Measurements from ENCODE around the gene LMNTD1. TPM values are rescaled to one million over a fixed set of nuclear protein-coding genes. Genes with fewer than 3 reads are reported as not detected.

Gene LMNTD1
- total and polyA plus RNA-seq, 10 of the 15 experiments (the other 5 are each of a cell fraction or from before 2014, with no cell fraction given) = not detected

DNA sequence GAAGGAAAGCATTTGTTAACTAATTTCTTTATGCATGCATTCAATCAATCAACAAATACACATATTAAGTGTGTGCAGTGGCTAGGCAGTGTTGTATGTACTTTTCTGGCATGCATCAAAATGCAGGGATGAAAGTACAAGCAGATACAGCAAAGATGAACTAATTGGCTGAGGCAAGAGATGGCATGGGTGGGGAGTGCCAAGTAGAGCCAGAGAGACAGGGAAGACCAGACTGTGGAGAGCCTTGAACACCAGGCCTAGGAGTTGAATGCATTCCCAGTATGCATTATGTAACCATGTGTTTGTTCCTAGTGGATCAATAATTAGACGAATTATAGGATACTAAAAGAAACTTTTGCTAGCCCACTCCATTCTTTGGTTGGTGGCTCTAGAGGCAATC, 17.3 kb upstream of the LMNTD1 start:
- ChIA-PET RAD21 (ENCODE audit: unreplicated experiment) (no interaction called here), POLR2A (no interaction called here), CTCF (no interaction called here), SMC1A (ENCODE audit: uncharacterized antibody, unreplicated experiment) (no interaction called here)
- in situ Hi-C loops (cut with MboI) = no loop called here
- DNase-seq (ENCODE audit: low read depth, low spot score) = no peak
- H3K36me3 ChIP-seq (ENCODE audit: control insufficient read depth in 2 of 2, insufficient read depth in 2 of 2, low read length in 1 of 2) = no peaks in the 10 kb centered on the region
- no TSS peak for BruUV-seq (replicated peaks)
- ATAC-seq = no peak
- no peaks in the 10 kb centered on the region for H3K4me1 ChIP-seq (ENCODE audit: control insufficient read depth, insufficient read depth, low read length)
- H3K4me2 ChIP-seq (ENCODE audit: control insufficient read depth, insufficient read depth) = no peak overlapping the region
- WGBS (ENCODE audit: insufficient coverage, insufficient replicate concordance, low lambda C conversion rate, missing lambda C conversion rate) = 19% methylated on average over 1 of the region's 1 CpG
- no peak overlapping the region for H3K27ac ChIP-seq (ENCODE audit: control insufficient read depth, insufficient read depth)
- no peak overlapping the region for H2AFZ ChIP-seq (ENCODE audit: control insufficient read depth, low read depth, low read length)
- TF ChIP-seq NFIC (IDR thresholded peaks at IDR 0.05; ENCODE audit: low read depth, low read length) (no peak), MTA3 (IDR thresholded peaks at IDR 0.05; ENCODE audit: borderline replicate concordance, low read length) (no peak), YBX1 (IDR thresholded peaks at IDR 0.05) (no peak), MYB (IDR thresholded peaks at IDR 0.05; ENCODE audit: borderline replicate concordance, low read depth, low read length) (no peak), CREB1 (IDR thresholded peaks at IDR 0.05; ENCODE audit: low read depth) (no peak), SRF (IDR thresholded peaks at IDR 0.05; ENCODE audit: low read depth in 2 of 2, low read length in 2 of 2) (no peak), ZNF274 (IDR thresholded peaks at IDR 0.05; ENCODE audit: insufficient read depth, insufficient read length) (no peak), MYC (IDR thresholded peaks at IDR 0.05; ENCODE audit: insufficient read depth, insufficient read length, insufficient replicate concordance, low read length, severe bottlenecking) (no peak), HDGF (IDR thresholded peaks at IDR 0.05) (no peak)
- TF ChIP-seq, protein P1, sequence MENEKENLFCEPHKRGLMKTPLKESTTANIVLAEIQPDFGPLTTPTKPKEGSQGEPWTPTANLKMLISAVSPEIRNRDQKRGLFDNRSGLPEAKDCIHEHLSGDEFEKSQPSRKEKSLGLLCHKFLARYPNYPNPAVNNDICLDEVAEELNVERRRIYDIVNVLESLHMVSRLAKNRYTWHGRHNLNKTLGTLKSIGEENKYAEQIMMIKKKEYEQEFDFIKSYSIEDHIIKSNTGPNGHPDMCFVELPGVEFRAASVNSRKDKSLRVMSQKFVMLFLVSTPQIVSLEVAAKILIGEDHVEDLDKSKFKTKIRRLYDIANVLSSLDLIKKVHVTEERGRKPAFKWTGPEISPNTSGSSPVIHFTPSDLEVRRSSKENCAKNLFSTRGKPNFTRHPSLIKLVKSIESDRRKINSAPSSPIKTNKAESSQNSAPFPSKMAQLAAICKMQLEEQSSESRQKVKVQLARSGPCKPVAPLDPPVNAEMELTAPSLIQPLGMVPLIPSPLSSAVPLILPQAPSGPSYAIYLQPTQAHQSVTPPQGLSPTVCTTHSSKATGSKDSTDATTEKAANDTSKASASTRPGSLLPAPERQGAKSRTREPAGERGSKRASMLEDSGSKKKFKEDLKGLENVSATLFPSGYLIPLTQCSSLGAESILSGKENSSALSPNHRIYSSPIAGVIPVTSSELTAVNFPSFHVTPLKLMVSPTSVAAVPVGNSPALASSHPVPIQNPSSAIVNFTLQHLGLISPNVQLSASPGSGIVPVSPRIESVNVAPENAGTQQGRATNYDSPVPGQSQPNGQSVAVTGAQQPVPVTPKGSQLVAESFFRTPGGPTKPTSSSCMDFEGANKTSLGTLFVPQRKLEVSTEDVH (IDR thresholded peaks at IDR 0.05; ENCODE audit: low read depth, partially characterized antibody) = no peak
- TF ChIP-seq, protein P2, sequence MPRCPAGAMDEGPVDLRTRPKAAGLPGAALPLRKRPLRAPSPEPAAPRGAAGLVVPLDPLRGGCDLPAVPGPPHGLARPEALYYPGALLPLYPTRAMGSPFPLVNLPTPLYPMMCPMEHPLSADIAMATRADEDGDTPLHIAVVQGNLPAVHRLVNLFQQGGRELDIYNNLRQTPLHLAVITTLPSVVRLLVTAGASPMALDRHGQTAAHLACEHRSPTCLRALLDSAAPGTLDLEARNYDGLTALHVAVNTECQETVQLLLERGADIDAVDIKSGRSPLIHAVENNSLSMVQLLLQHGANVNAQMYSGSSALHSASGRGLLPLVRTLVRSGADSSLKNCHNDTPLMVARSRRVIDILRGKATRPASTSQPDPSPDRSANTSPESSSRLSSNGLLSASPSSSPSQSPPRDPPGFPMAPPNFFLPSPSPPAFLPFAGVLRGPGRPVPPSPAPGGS (IDR thresholded peaks at IDR 0.05; ENCODE audit: borderline replicate concordance, insufficient read depth, low read depth, low read length, poor library complexity, severe bottlenecking) = no peak
- TF ChIP-seq, protein P3, sequence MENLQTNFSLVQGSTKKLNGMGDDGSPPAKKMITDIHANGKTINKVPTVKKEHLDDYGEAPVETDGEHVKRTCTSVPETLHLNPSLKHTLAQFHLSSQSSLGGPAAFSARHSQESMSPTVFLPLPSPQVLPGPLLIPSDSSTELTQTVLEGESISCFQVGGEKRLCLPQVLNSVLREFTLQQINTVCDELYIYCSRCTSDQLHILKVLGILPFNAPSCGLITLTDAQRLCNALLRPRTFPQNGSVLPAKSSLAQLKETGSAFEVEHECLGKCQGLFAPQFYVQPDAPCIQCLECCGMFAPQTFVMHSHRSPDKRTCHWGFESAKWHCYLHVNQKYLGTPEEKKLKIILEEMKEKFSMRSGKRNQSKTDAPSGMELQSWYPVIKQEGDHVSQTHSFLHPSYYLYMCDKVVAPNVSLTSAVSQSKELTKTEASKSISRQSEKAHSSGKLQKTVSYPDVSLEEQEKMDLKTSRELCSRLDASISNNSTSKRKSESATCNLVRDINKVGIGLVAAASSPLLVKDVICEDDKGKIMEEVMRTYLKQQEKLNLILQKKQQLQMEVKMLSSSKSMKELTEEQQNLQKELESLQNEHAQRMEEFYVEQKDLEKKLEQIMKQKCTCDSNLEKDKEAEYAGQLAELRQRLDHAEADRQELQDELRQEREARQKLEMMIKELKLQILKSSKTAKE (IDR thresholded peaks at IDR 0.05; ENCODE audit: low read depth, poor library complexity, severe bottlenecking) = no peak
- TF ChIP-seq, protein P4, sequence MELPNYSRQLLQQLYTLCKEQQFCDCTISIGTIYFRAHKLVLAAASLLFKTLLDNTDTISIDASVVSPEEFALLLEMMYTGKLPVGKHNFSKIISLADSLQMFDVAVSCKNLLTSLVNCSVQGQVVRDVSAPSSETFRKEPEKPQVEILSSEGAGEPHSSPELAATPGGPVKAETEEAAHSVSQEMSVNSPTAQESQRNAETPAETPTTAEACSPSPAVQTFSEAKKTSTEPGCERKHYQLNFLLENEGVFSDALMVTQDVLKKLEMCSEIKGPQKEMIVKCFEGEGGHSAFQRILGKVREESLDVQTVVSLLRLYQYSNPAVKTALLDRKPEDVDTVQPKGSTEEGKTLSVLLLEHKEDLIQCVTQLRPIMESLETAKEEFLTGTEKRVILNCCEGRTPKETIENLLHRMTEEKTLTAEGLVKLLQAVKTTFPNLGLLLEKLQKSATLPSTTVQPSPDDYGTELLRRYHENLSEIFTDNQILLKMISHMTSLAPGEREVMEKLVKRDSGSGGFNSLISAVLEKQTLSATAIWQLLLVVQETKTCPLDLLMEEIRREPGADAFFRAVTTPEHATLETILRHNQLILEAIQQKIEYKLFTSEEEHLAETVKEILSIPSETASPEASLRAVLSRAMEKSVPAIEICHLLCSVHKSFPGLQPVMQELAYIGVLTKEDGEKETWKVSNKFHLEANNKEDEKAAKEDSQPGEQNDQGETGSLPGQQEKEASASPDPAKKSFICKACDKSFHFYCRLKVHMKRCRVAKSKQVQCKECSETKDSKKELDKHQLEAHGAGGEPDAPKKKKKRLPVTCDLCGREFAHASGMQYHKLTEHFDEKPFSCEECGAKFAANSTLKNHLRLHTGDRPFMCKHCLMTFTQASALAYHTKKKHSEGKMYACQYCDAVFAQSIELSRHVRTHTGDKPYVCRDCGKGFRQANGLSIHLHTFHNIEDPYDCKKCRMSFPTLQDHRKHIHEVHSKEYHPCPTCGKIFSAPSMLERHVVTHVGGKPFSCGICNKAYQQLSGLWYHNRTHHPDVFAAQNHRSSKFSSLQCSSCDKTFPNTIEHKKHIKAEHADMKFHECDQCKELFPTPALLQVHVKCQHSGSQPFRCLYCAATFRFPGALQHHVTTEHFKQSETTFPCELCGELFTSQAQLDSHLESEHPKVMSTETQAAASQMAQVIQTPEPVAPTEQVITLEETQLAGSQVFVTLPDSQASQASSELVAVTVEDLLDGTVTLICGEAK (IDR thresholded peaks at IDR 0.05; ENCODE audit: borderline replicate concordance) = no peak
- intact Hi-C loops (cut with micrococcal nuclease; ENCODE audit: unreplicated experiment) = no loop called here
- H4K20me1 ChIP-seq (ENCODE audit: control insufficient read depth, insufficient read depth) = no peaks in the 10 kb centered on the region
- H3K79me2 ChIP-seq (ENCODE audit: control insufficient read depth, insufficient read depth, low read length) = no peaks in the 10 kb centered on the region
- no peak overlapping the region for H3K9ac ChIP-seq (ENCODE audit: control insufficient read depth, insufficient read depth, low read length)
- no peaks in the 10 kb centered on the region for H3K9me3 ChIP-seq (replicated peaks; ENCODE audit: control insufficient read depth, insufficient read depth, low read length)
- FAIRE-seq = no peak
- no peaks in the 10 kb centered on the region for H3K27me3 ChIP-seq (replicated peaks in 1 of 2; ENCODE audit: control insufficient read depth in 2 of 2, insufficient read depth in 2 of 2, low read length in 1 of 2)
- H3K4me3 ChIP-seq = no peak overlapping the region

All from GM12878 (cell line).